HG02981 (cell line): ENCODE measurements around the gene TMOD3.
"Not testable (repeated sequence)": the region's sequence is repeated elsewhere in the genome, so short reads cannot be mapped to it uniquely, and the experiment has no call there.

Source experiments
- ATAC-seq: cut with Tn5 transposase; IDR thresholded peaks from one replicate; pipeline ENCODE4 v1.9.1; 2021; ENCODE audit warnings: mild to moderate bottlenecking, moderate library complexity; ENCODE audit not compliant: unreplicated experiment

Gene TMOD3

GRCh38 chr15:51863131-51863530 lies 33.7 kb downstream of the TMOD3 start:
- ATAC-seq, result no peak

- ATAC-seq, result no peak
Measured at GRCh38 chr15:51864408-51865056, 35.1 kb downstream of the TMOD3 start.

- no peak for ATAC-seq
Measured at GRCh38 chr15:51865317-51865716, 35.9 kb downstream of the TMOD3 start.

- ATAC-seq, result no peak
Measured at GRCh38 chr15:51866161-51866560, 36.7 kb downstream of the TMOD3 start.

GRCh38 chr15:51866751-51867150 lies 37.3 kb downstream of the TMOD3 start:
- ATAC-seq, result no peak

GRCh38 chr15:51869060-51869421 lies 39.6 kb downstream of the TMOD3 start:
- ATAC-seq, result no peak

- no peak for ATAC-seq
Measured at GRCh38 chr15:51870774-51871173, 41.3 kb downstream of the TMOD3 start.

GRCh38 chr15:51874751-51875644 lies 45.5 kb downstream of the TMOD3 start:
- ATAC-seq, result no peak

GRCh38 chr15:51876169-51876568 lies 46.7 kb downstream of the TMOD3 start:
- ATAC-seq, result no peak

- no peak for ATAC-seq
Measured at GRCh38 chr15:51878446-51879386, 49.3 kb downstream of the TMOD3 start.

- ATAC-seq, result no peak
Measured at GRCh38 chr15:51879555-51879954, 50.1 kb downstream of the TMOD3 start.

GRCh38 chr15:51883271-51883837 lies 53.9 kb downstream of the TMOD3 start:
- no peak for ATAC-seq

- no peak for ATAC-seq
Measured at GRCh38 chr15:51884041-51884440, 54.6 kb downstream of the TMOD3 start.

- ATAC-seq, result no peak
Measured at GRCh38 chr15:51884517-51885236, 55.2 kb downstream of the TMOD3 start.

- not testable (repeated sequence) for ATAC-seq
Measured at GRCh38 chr15:51885758-51886157, 56.3 kb downstream of the TMOD3 start.

GRCh38 chr15:51887887-51888592 lies 58.6 kb downstream of the TMOD3 start:
- ATAC-seq, result no peak

- ATAC-seq, result no peak
Measured at GRCh38 chr15:51888593-51889195, 59.2 kb downstream of the TMOD3 start.

- ATAC-seq, result no peak
Measured at GRCh38 chr15:51889486-51889885, 60.0 kb downstream of the TMOD3 start.

GRCh38 chr15:51904421-51904820 lies 75.0 kb downstream of the TMOD3 start:
- no peak for ATAC-seq
